HEK293 (cell line): Measurements from ENCODE around the gene PDK4.

Source experiments
- CTCF ChIA-PET: fragments of 350-600 bp; formaldehyde crosslinking; extraction: SDS; loops from one replicate; lab custom pipeline; 2021; ENCODE audit warnings: antibody characterized with exemption; lab: Yijun Ruan, JAX
- POLR2A ChIA-PET: fragments of 300-600 bp; formaldehyde crosslinking; extraction: SDS; loops from one replicate; lab custom pipeline; 2020; ENCODE audit warnings: antibody characterized with exemption, inconsistent platforms; lab: Yijun Ruan, JAX
- H3K27ac ChIP-seq: fragments of 200-500 bp; sonication (Bioruptor generic); 2 replicates; pipeline ENCODE4 v1.5.1; 2014; ENCODE audit warnings: low read depth, low read length, control low read depth, inconsistent platforms; ENCODE audit errors: extremely low read depth
- H3K36me3 ChIP-seq, 2 experiments: fragments of 200-500 bp in 1 of 2; sonication (Bioruptor generic) in 1 of 2; 1 replicate in 1 of 2; 2 replicates in 1 of 2; pipeline ENCODE4 v1.5.1; 2014 to 2017; ENCODE audit warnings: inconsistent platforms in 2 of 2, low read length in 2 of 2; ENCODE audit not compliant: control insufficient read depth in 2 of 2, insufficient read depth in 1 of 2
- H3K4me1 ChIP-seq: fragments of 200-500 bp; sonication (Bioruptor generic); 2 replicates; pipeline ENCODE4 v1.5.1; 2014; ENCODE audit warnings: mild to moderate bottlenecking, low read length, inconsistent platforms; ENCODE audit not compliant: control insufficient read depth, insufficient read depth
- H3K4me3 ChIP-seq: 2 replicates; pipeline ENCODE4 v1.5.1; 2011; ENCODE audit warnings: low read depth, mild to moderate bottlenecking, control low read depth, low read length, moderate library complexity
- H3K9me3 ChIP-seq: fragments of 200-500 bp; sonication (Bioruptor generic); 2 replicates; pipeline ENCODE4 v1.5.1; 2014; ENCODE audit warnings: low read depth, low read length, inconsistent platforms; ENCODE audit not compliant: control insufficient read depth, insufficient read depth
- BCL6B ChIP-seq: fragments of 450-650 bp; formaldehyde crosslinking; IDR thresholded peaks from 2 replicates; pipeline ENCODE4 v1.5.1; 2017; ENCODE audit warnings: missing biosample characterization, missing genetic modification characterization
- GLIS1 ChIP-seq: fragments of 450-650 bp; formaldehyde crosslinking; IDR thresholded peaks from 2 replicates; pipeline ENCODE4 v1.5.1; 2016; ENCODE audit warnings: missing biosample characterization, missing genetic modification characterization
- INSM2 ChIP-seq: fragments of 450-650 bp; formaldehyde crosslinking; IDR thresholded peaks from 2 replicates; pipeline ENCODE4 v1.5.1; 2016; ENCODE audit warnings: missing biosample characterization, missing genetic modification characterization
- OSR2 ChIP-seq: fragments of 450-650 bp; formaldehyde crosslinking; IDR thresholded peaks from 2 replicates; pipeline ENCODE4 v1.5.1; 2016; ENCODE audit warnings: missing biosample characterization, missing genetic modification characterization
- SALL2 ChIP-seq: fragments of 450-650 bp; formaldehyde crosslinking; IDR thresholded peaks from 2 replicates; pipeline ENCODE4 v1.5.0; 2017; ENCODE audit warnings: missing biosample characterization, mild to moderate bottlenecking, missing genetic modification characterization, borderline replicate concordance
- SP2 ChIP-seq: fragments of 450-650 bp; formaldehyde crosslinking; IDR thresholded peaks from 2 replicates; pipeline ENCODE4 v1.5.1; 2016; ENCODE audit warnings: missing biosample characterization, missing genetic modification characterization
- TRIM28 ChIP-seq: IDR thresholded peaks from 2 replicates; pipeline ENCODE4 v1.6.1; 2011; ENCODE audit warnings: low read length, control low read depth, borderline replicate concordance
- WT1 ChIP-seq: fragments of 450-650 bp; formaldehyde crosslinking; IDR thresholded peaks from 2 replicates; pipeline ENCODE4 v1.5.1; 2016; ENCODE audit warnings: missing biosample characterization, missing genetic modification characterization
- YY2 ChIP-seq: fragments of 450-650 bp; formaldehyde crosslinking; IDR thresholded peaks from 2 replicates; pipeline ENCODE4 v1.5.1; 2016; ENCODE audit warnings: missing biosample characterization, missing genetic modification characterization
- ZBTB10 ChIP-seq: fragments of 450-650 bp; formaldehyde crosslinking; IDR thresholded peaks from 2 replicates; pipeline ENCODE4 v1.5.1; 2016; ENCODE audit warnings: missing biosample characterization, missing genetic modification characterization
- ZEB2 ChIP-seq: fragments of 450-650 bp; formaldehyde crosslinking; IDR thresholded peaks from 2 replicates; pipeline ENCODE4 v1.5.1; 2016; ENCODE audit warnings: missing biosample characterization, missing genetic modification characterization
- ZFP3 ChIP-seq: fragments of 450-650 bp; formaldehyde crosslinking; IDR thresholded peaks from 2 replicates; pipeline ENCODE4 v1.5.1; 2016; ENCODE audit warnings: low read depth, missing biosample characterization, missing genetic modification characterization
- ZNF155 ChIP-seq: fragments of 450-650 bp; formaldehyde crosslinking; IDR thresholded peaks from 2 replicates; pipeline ENCODE4 v1.5.1; 2016; ENCODE audit warnings: missing biosample characterization, missing genetic modification characterization
- ZNF157 ChIP-seq: fragments of 450-650 bp; formaldehyde crosslinking; IDR thresholded peaks from 2 replicates; pipeline ENCODE4 v1.5.1; 2016; ENCODE audit warnings: missing biosample characterization, missing genetic modification characterization
- ZNF169 ChIP-seq: fragments of 450-650 bp; formaldehyde crosslinking; IDR thresholded peaks from 2 replicates; pipeline ENCODE4 v1.5.1; 2016; ENCODE audit warnings: missing biosample characterization, missing genetic modification characterization
- ZNF398 ChIP-seq: fragments of 450-650 bp; formaldehyde crosslinking; IDR thresholded peaks from 2 replicates; pipeline ENCODE4 v1.5.1; 2017; ENCODE audit warnings: missing biosample characterization, missing genetic modification characterization
- ZNF404 ChIP-seq: fragments of 450-650 bp; formaldehyde crosslinking; IDR thresholded peaks from 2 replicates; pipeline ENCODE4 v1.5.1; 2017; ENCODE audit warnings: missing biosample characterization, missing genetic modification characterization
- ZNF423 ChIP-seq: fragments of 450-650 bp; formaldehyde crosslinking; IDR thresholded peaks from 2 replicates; pipeline ENCODE4 v1.5.1; 2016; ENCODE audit warnings: missing biosample characterization, missing genetic modification characterization
- ZNF510 ChIP-seq: fragments of 450-650 bp; formaldehyde crosslinking; IDR thresholded peaks from 2 replicates; pipeline ENCODE4 v1.5.1; 2018; ENCODE audit warnings: mild to moderate bottlenecking, missing genetic modification characterization, missing biosample characterization; ENCODE audit not compliant: insufficient replicate concordance
- ZNF560 ChIP-seq: fragments of 450-650 bp; formaldehyde crosslinking; IDR thresholded peaks from 2 replicates; pipeline ENCODE4 v1.5.1; 2017; ENCODE audit warnings: missing biosample characterization, missing genetic modification characterization, borderline replicate concordance
- ZNF629 ChIP-seq: fragments of 450-650 bp; formaldehyde crosslinking; IDR thresholded peaks from 2 replicates; pipeline ENCODE4 v1.5.1; 2017; ENCODE audit warnings: missing biosample characterization, missing genetic modification characterization
- ZNF707 ChIP-seq: fragments of 450-650 bp; formaldehyde crosslinking; IDR thresholded peaks from 2 replicates; pipeline ENCODE4 v1.5.1; 2016; ENCODE audit warnings: missing biosample characterization, missing genetic modification characterization
- ZNF747 ChIP-seq: fragments of 450-650 bp; formaldehyde crosslinking; IDR thresholded peaks from 2 replicates; pipeline ENCODE4 v1.5.1; 2016; ENCODE audit warnings: missing biosample characterization, missing genetic modification characterization
- ZNF843 ChIP-seq: fragments of 450-650 bp; formaldehyde crosslinking; IDR thresholded peaks from 2 replicates; pipeline ENCODE4 v1.5.1; 2016; ENCODE audit warnings: missing biosample characterization, missing genetic modification characterization
- ZSCAN5A ChIP-seq: fragments of 450-650 bp; formaldehyde crosslinking; IDR thresholded peaks from 2 replicates; pipeline ENCODE4 v1.5.1; 2016; ENCODE audit warnings: missing biosample characterization, missing genetic modification characterization
- ZXDB ChIP-seq: fragments of 450-650 bp; formaldehyde crosslinking; IDR thresholded peaks from 2 replicates; pipeline ENCODE4 v1.5.1; 2016; ENCODE audit warnings: missing biosample characterization, missing genetic modification characterization

The PDK4 gene

GRCh38 chr7:95630702-95631458, 34.6 kb upstream of the PDK4 start:
- no peaks in the 10 kb centered on the region for H3K9me3 ChIP-seq
- H3K4me3 ChIP-seq, result no peak overlapping the region
- ChIA-PET CTCF (no interaction called here), POLR2A (no interaction called here)
- no peaks in the 10 kb centered on the region for H3K4me1 ChIP-seq
- no peak overlapping the region for H3K27ac ChIP-seq
- H3K36me3 ChIP-seq, result no peaks in the 10 kb centered on the region
- TF ChIP-seq ZNF629 (no peak), BCL6B (tag by site-specific recombination) (no peak), ZNF843 (tag by site-specific recombination) (no peak)

GRCh38 chr7:95628831-95629439, 32.6 kb upstream of the PDK4 start:
- H3K27ac ChIP-seq, result no peak overlapping the region
- no peak overlapping the region for H3K4me3 ChIP-seq
- no peaks in the 10 kb centered on the region for H3K9me3 ChIP-seq
- no peaks in the 10 kb centered on the region for H3K4me1 ChIP-seq
- H3K36me3 ChIP-seq, result no peaks in the 10 kb centered on the region
- POLR2A ChIA-PET, result no interaction called here
- CTCF ChIA-PET, result interaction anchor here (0.6 to 0.7 kb wide), 4 partner anchors 18 to 1330 kb away, joined by 3 read pairs; no protein-coding TSS in a partner anchor
- TF ChIP-seq ZNF169 (tag by site-specific recombination) (no peak), ZNF510 (tag by site-specific recombination) (no peak), ZNF398 (tag by site-specific recombination) (no peak), ZNF560 (tag by site-specific recombination) (no peak), ZNF707 (tag by site-specific recombination) (no peak), ZNF843 (tag by site-specific recombination) (peak; percentile 80), OSR2 (tag by site-specific recombination) (peak; percentile 38; the same call in 1 of the 2 replicates), ZFP3 (tag by site-specific recombination) (no peak), ZNF423 (tag by site-specific recombination) (no peak), GLIS1 (tag by site-specific recombination) (0 out of 2 replicates have a peak, but pooled peaks have one; percentile 11), ZEB2 (no peak), TRIM28 (no peak), ZNF157 (tag by site-specific recombination) (no peak), YY2 (tag by site-specific recombination) (no peak), ZXDB (tag by site-specific recombination) (no peak), SALL2 (tag by site-specific recombination) (no peak), ZSCAN5A (tag by site-specific recombination) (no peak), SP2 (tag by site-specific recombination) (no peak), INSM2 (0 out of 2 replicates have a peak, but pooled peaks have one; percentile 49), WT1 (tag by site-specific recombination) (0 out of 2 replicates have a peak, but pooled peaks have one; percentile 58), ZNF404 (tag by site-specific recombination) (no peak), ZNF747 (tag by site-specific recombination) (no peak), ZBTB10 (tag by site-specific recombination) (no peak), ZNF155 (tag by site-specific recombination) (no peak)
